Measurements from ENCODE around the gene NAPB.
A peak's percentile ranks its signal among the peaks of the same experiment; 100 is the strongest.

The NAPB gene

GRCh38 chr20:23358563-23358906, 62.8 kb downstream of the NAPB start:
- Histone ChIP-seq H3K27ac (peak overlapping the region; percentile 64), H3K36me3 (peaks cover 26% of the 10 kb centered on the region), H3K4me3 (ENCODE audit: low read depth, low read length) (peak overlapping the region; percentile 50), H3K9me3 (ENCODE audit: severe bottlenecking) (no peaks in the 10 kb centered on the region), H3K27me3 (ENCODE audit: insufficient read depth, low read depth, severe bottlenecking) (no peaks in the 10 kb centered on the region)
- TF ChIP-seq CTCF (IDR thresholded peaks at IDR 0.05; ENCODE audit: low read depth, low read length), result no peak
- no peak for DNase-seq

- peak overlapping the region; percentile 70 for H3K4me3 ChIP-seq (ENCODE audit: low read depth, low read length)
- H3K36me3 ChIP-seq, result peaks cover 32% of the 10 kb centered on the region
- H3K27me3 ChIP-seq (ENCODE audit: insufficient read depth, low read depth, severe bottlenecking), result no peaks in the 10 kb centered on the region
- TF ChIP-seq CTCF (IDR thresholded peaks at IDR 0.05; ENCODE audit: low read depth, low read length), result no peak
- peak overlapping the region; percentile 85 for H3K27ac ChIP-seq
- H3K9me3 ChIP-seq (ENCODE audit: severe bottlenecking), result no peaks in the 10 kb centered on the region
- peak; percentile 100 for DNase-seq
Measured at GRCh38 chr20:23357767-23358562, 63.3 kb downstream of the NAPB start.

- Histone ChIP-seq H3K9me3 (ENCODE audit: severe bottlenecking) (no peaks in the 10 kb centered on the region), H3K4me3 (ENCODE audit: low read depth, low read length) (peak overlapping the region; percentile 19), H3K36me3 (peaks cover 35% of the 10 kb centered on the region), H3K27me3 (ENCODE audit: insufficient read depth, low read depth, severe bottlenecking) (no peaks in the 10 kb centered on the region), H3K27ac (peak overlapping the region; percentile 85)
- peak; percentile 81 for DNase-seq
- peak; percentile 20; the same call in 1 of the 2 replicates for TF ChIP-seq CTCF (IDR thresholded peaks at IDR 0.05; ENCODE audit: low read depth, low read length)
Measured at GRCh38 chr20:23356203-23356602, 65.1 kb downstream of the NAPB start.

- H3K27me3 ChIP-seq (ENCODE audit: insufficient read depth, low read depth, severe bottlenecking), result no peaks in the 10 kb centered on the region
- no peaks in the 10 kb centered on the region for H3K9me3 ChIP-seq (ENCODE audit: severe bottlenecking)
- peak overlapping the region; percentile 87 for H3K4me3 ChIP-seq (ENCODE audit: low read depth, low read length)
- peaks cover 39% of the 10 kb centered on the region for H3K36me3 ChIP-seq
- DNase-seq, result peak; percentile 50
- no peak for TF ChIP-seq CTCF (IDR thresholded peaks at IDR 0.05; ENCODE audit: low read depth, low read length)
- peak overlapping the region; percentile 97 for H3K27ac ChIP-seq
Measured at GRCh38 chr20:23350904-23351838, 70.1 kb downstream of the NAPB start.

GRCh38 chr20:23350196-23350903, 70.9 kb downstream of the NAPB start, which contains the start of gene NXT1:
Gene NXT1 (plus strand): TSS chr20:23350791. CDS start chr20:23354042, 3,251 bp downstream.
- peak; percentile 97 for DNase-seq
- Histone ChIP-seq H3K27me3 (ENCODE audit: insufficient read depth, low read depth, severe bottlenecking) (no peaks in the 10 kb centered on the region), H3K9me3 (ENCODE audit: severe bottlenecking) (no peaks in the 10 kb centered on the region), H3K27ac (peak within 1 kb of the TSS; percentile 97), H3K4me3 (ENCODE audit: low read depth, low read length) (peak within 1 kb of the TSS; percentile 87), H3K36me3 (peaks cover 30% of the 10 kb centered on the region)
- TF ChIP-seq CTCF (IDR thresholded peaks at IDR 0.05; ENCODE audit: low read depth, low read length), result no peak
